ENCODE measurements around the gene ERC2.
"Not testable (repeated sequence)": the region's sequence is repeated elsewhere in the genome, so short reads cannot be mapped to it uniquely, and the experiment has no call there.

ERC2 gene

GRCh38 chr3:55516392-55517030 is 951.8 kb downstream of the ERC2 start:
- no peaks in the 10 kb centered on the region for H3K27me3 Mint-ChIP-seq
- no peaks in the 10 kb centered on the region for H3K36me3 Mint-ChIP-seq (ENCODE audit: insufficient read depth)
- ATAC-seq (replicated peaks): no peak
- DNase-seq: no peak
- no peak overlapping the region for H3K27ac Mint-ChIP-seq
- H3K9me3 Mint-ChIP-seq: no peaks in the 10 kb centered on the region
- no peak overlapping the region for H3K4me3 Mint-ChIP-seq
- no peaks in the 10 kb centered on the region for H3K4me1 Mint-ChIP-seq (ENCODE audit: low read depth in 2 of 2)

- no peaks in the 10 kb centered on the region for H3K27me3 Mint-ChIP-seq
- H3K9me3 Mint-ChIP-seq: no peaks in the 10 kb centered on the region
- no peaks in the 10 kb centered on the region for H3K4me1 Mint-ChIP-seq (ENCODE audit: low read depth in 2 of 2)
- H3K36me3 Mint-ChIP-seq (ENCODE audit: insufficient read depth): no peaks in the 10 kb centered on the region
- no peak for ATAC-seq (replicated peaks)
- DNase-seq: no peak
- H3K27ac Mint-ChIP-seq: no peak overlapping the region
- H3K4me3 Mint-ChIP-seq: no peak overlapping the region
Measured at GRCh38 chr3:55515550-55516246, 952.6 kb downstream of the ERC2 start.

- ATAC-seq (replicated peaks) (no peak), DNase-seq (no peak)
- H3K4me1 Mint-ChIP-seq (ENCODE audit: low read depth in 2 of 2): no peaks in the 10 kb centered on the region
- no peaks in the 10 kb centered on the region for H3K9me3 Mint-ChIP-seq
- H3K4me3 Mint-ChIP-seq: no peak overlapping the region
- H3K36me3 Mint-ChIP-seq (ENCODE audit: insufficient read depth): no peaks in the 10 kb centered on the region
- no peak overlapping the region for H3K27ac Mint-ChIP-seq
- H3K27me3 Mint-ChIP-seq: no peaks in the 10 kb centered on the region
Measured at GRCh38 chr3:55514962-55515361, 953.3 kb downstream of the ERC2 start.

GRCh38 chr3:55512571-55513343 is 955.5 kb downstream of the ERC2 start:
- H3K36me3 Mint-ChIP-seq (ENCODE audit: insufficient read depth): no peaks in the 10 kb centered on the region
- ATAC-seq (replicated peaks): no peak
- no peaks in the 10 kb centered on the region for H3K9me3 Mint-ChIP-seq
- no peak overlapping the region for H3K27ac Mint-ChIP-seq
- H3K4me1 Mint-ChIP-seq (ENCODE audit: low read depth in 2 of 2): no peaks in the 10 kb centered on the region
- H3K27me3 Mint-ChIP-seq: no peaks in the 10 kb centered on the region
- no peak overlapping the region for H3K4me3 Mint-ChIP-seq
- DNase-seq: no peak

- no peak for ATAC-seq (replicated peaks)
- no peaks in the 10 kb centered on the region for H3K36me3 Mint-ChIP-seq (ENCODE audit: insufficient read depth)
- H3K9me3 Mint-ChIP-seq: no peaks in the 10 kb centered on the region
- H3K27me3 Mint-ChIP-seq: no peaks in the 10 kb centered on the region
- no peak overlapping the region for H3K27ac Mint-ChIP-seq
- no peak overlapping the region for H3K4me3 Mint-ChIP-seq
- no peaks in the 10 kb centered on the region for H3K4me1 Mint-ChIP-seq (ENCODE audit: low read depth in 2 of 2)
- no peak for DNase-seq
Measured at GRCh38 chr3:55511895-55512570, 956.2 kb downstream of the ERC2 start.

- Mint-ChIP-seq H3K9me3 (peaks cover 0 to 5% of the 10 kb centered on the region in 2 donors), H3K36me3 (ENCODE audit: insufficient read depth) (no peaks in the 10 kb centered on the region), H3K27ac (no peak overlapping the region), H3K4me1 (ENCODE audit: low read depth in 2 of 2) (no peaks in the 10 kb centered on the region), H3K27me3 (no peaks in the 10 kb centered on the region), H3K4me3 (no peak overlapping the region)
- DNase-seq (no peak), ATAC-seq (replicated peaks) (no peak)
Measured at GRCh38 chr3:55508335-55508734, 959.9 kb downstream of the ERC2 start.

GRCh38 chr3:55507808-55508207 is 960.5 kb downstream of the ERC2 start:
- no peak overlapping the region for H3K27ac Mint-ChIP-seq
- no peaks in the 10 kb centered on the region for H3K36me3 Mint-ChIP-seq (ENCODE audit: insufficient read depth)

GRCh38 chr3:55505776-55506175 is 962.5 kb downstream of the ERC2 start:
- Mint-ChIP-seq H3K27me3 (no peaks in the 10 kb centered on the region), H3K4me3 (no peak overlapping the region), H3K36me3 (ENCODE audit: insufficient read depth) (no peaks in the 10 kb centered on the region), H3K4me1 (ENCODE audit: low read depth in 2 of 2) (no peaks in the 10 kb centered on the region), H3K9me3 (peaks cover 0 to 6% of the 10 kb centered on the region in 2 donors), H3K27ac (no peak overlapping the region)
- ATAC-seq (replicated peaks): no peak
- DNase-seq: no peak

More at GRCh38 chr3:55507808-55508207, 960.5 kb downstream of the ERC2 start:
- no peaks in the 10 kb centered on the region for H3K27me3 Mint-ChIP-seq
- no peak overlapping the region for H3K4me3 Mint-ChIP-seq
- H3K9me3 Mint-ChIP-seq: peaks cover 0 to 6% of the 10 kb centered on the region in 2 donors
- no peaks in the 10 kb centered on the region for H3K4me1 Mint-ChIP-seq (ENCODE audit: low read depth in 2 of 2)
- DNase-seq (no peak), ATAC-seq (replicated peaks) (no peak)

- H3K27ac Mint-ChIP-seq; H3K27me3 Mint-ChIP-seq; H3K4me1 Mint-ChIP-seq (ENCODE audit: low read depth in 2 of 2); H3K36me3 Mint-ChIP-seq (ENCODE audit: insufficient read depth); DNase-seq; ATAC-seq (replicated peaks); H3K4me3 Mint-ChIP-seq; H3K9me3 Mint-ChIP-seq: not testable (repeated sequence)
Measured at GRCh38 chr3:55505102-55505501, 963.2 kb downstream of the ERC2 start.

- peaks cover 0 to 6% of the 10 kb centered on the region in 2 donors for H3K9me3 Mint-ChIP-seq
- H3K27me3 Mint-ChIP-seq: no peaks in the 10 kb centered on the region
- ATAC-seq (replicated peaks): no peak
- no peaks in the 10 kb centered on the region for H3K36me3 Mint-ChIP-seq (ENCODE audit: insufficient read depth)
- H3K4me1 Mint-ChIP-seq (ENCODE audit: low read depth in 2 of 2): no peaks in the 10 kb centered on the region
- no peak overlapping the region for H3K4me3 Mint-ChIP-seq
- no peak overlapping the region for H3K27ac Mint-ChIP-seq
- no peak for DNase-seq
Measured at GRCh38 chr3:55501905-55502304, 966.4 kb downstream of the ERC2 start.

- H3K36me3 Mint-ChIP-seq (ENCODE audit: insufficient read depth): no peaks in the 10 kb centered on the region
- peaks cover 0 to 6% of the 10 kb centered on the region in 2 donors for H3K9me3 Mint-ChIP-seq
- DNase-seq (no peak), ATAC-seq (replicated peaks) (no peak)
- H3K27ac Mint-ChIP-seq: no peak overlapping the region
- H3K4me1 Mint-ChIP-seq (ENCODE audit: low read depth in 2 of 2): no peaks in the 10 kb centered on the region
- H3K27me3 Mint-ChIP-seq: no peaks in the 10 kb centered on the region
- no peak overlapping the region for H3K4me3 Mint-ChIP-seq
Measured at GRCh38 chr3:55500555-55501330, 967.5 kb downstream of the ERC2 start.

- H3K27me3 Mint-ChIP-seq: no peaks in the 10 kb centered on the region
- H3K9me3 Mint-ChIP-seq: peaks cover 0 to 3% of the 10 kb centered on the region in 2 donors
- DNase-seq (no peak), ATAC-seq (replicated peaks) (no peak)
- no peak overlapping the region for H3K4me3 Mint-ChIP-seq
- H3K27ac Mint-ChIP-seq: no peak overlapping the region
- no peaks in the 10 kb centered on the region for H3K36me3 Mint-ChIP-seq (ENCODE audit: insufficient read depth)
- no peaks in the 10 kb centered on the region for H3K4me1 Mint-ChIP-seq (ENCODE audit: low read depth in 2 of 2)
Measured at GRCh38 chr3:55498520-55498919, 969.7 kb downstream of the ERC2 start.

GRCh38 chr3:55497250-55497649 is 971.0 kb downstream of the ERC2 start:
- Mint-ChIP-seq H3K36me3 (ENCODE audit: insufficient read depth) (no peaks in the 10 kb centered on the region), H3K27me3 (no peaks in the 10 kb centered on the region), H3K27ac (no peak overlapping the region), H3K4me1 (ENCODE audit: low read depth in 2 of 2) (no peaks in the 10 kb centered on the region), H3K4me3 (no peak overlapping the region), H3K9me3 (no peaks in the 10 kb centered on the region)
- DNase-seq (no peak), ATAC-seq (replicated peaks) (no peak)
